Body of pancreas (tissue), 4 donors: Measurements from ENCODE around the gene GORASP2. TPM values are rescaled to one million over a fixed set of nuclear protein-coding genes. Genes with fewer than 3 reads are reported as not detected.

Experiments
- ATAC-seq: fragments of 150-250 bp; one replicate; pipeline ENCODE4 v1.9.1; 2016
- DNase-seq, 4 donors: peaks; one replicate each; pipeline ENCODE4 v3.0.0-alpha.2; 2019
- H3K27ac ChIP-seq, 4 donors: fragments of 200-600 bp; sonication (generic); 1 replicate in 3 of 4; 2 replicates in 1 of 4; pipeline versions ENCODE4 v1.5.1 to v1.6.1; 2016 to 2019; ENCODE audit warnings: mild to moderate bottlenecking in 1 of 4, mixed read lengths in 1 of 4, moderate library complexity in 1 of 4
- H3K27me3 ChIP-seq, 2 donors: fragments of 200-600 bp; sonication (generic); one replicate each; pipeline ENCODE4 v1.6.0; 2016; ENCODE audit warnings: mild to moderate bottlenecking in 1 of 2
- H3K36me3 ChIP-seq, 2 donors: fragments of 200-600 bp; sonication (generic); replicated peaks in 1 of 2; 2 replicates each; pipeline ENCODE4 v1.5.1; 2016; ENCODE audit warnings: low read depth in 2 of 2; ENCODE audit not compliant: insufficient read depth in 1 of 2
- H3K4me1 ChIP-seq: fragments of 200-600 bp; sonication (generic); one replicate; pipeline ENCODE4 v1.6.0; 2016
- H3K4me3 ChIP-seq, 2 donors: fragments of 200-600 bp; sonication (generic); 1 replicate in 1 of 2; 2 replicates in 1 of 2; pipeline ENCODE4 v1.5.1; 2016 to 2019
- H3K9me3 ChIP-seq, 3 donors: fragments of 200-600 bp; sonication (generic); 1 replicate in 2 of 3; 2 replicates in 1 of 3; pipeline ENCODE4 v1.5.1; 2016
- CTCF ChIP-seq, 7 experiments: fragments of 450-650 bp in 4 of 7; fragments of 200-600 bp in 3 of 7; sonication (generic) in 3 of 7; IDR thresholded peaks; one replicate each; pipeline ENCODE4 v1.5.1; 2016 to 2019; ENCODE audit warnings: antibody characterized with exemption in 7 of 7
- POLR2A ChIP-seq, 3 donors: fragments of 450-650 bp; IDR thresholded peaks; one replicate each; pipeline ENCODE4 v1.6.1; 2016; ENCODE audit warnings: antibody characterized with exemption in 3 of 3, mild to moderate bottlenecking in 2 of 3
- WGBS, 2 donors: methylation state at CpG; one replicate each; pipeline ENCODE4 v1.1.5; 2017; 5-methylcytosine and 5-hydroxymethylcytosine counted together
- intact Hi-C: fragments of 100-400 bp; cut with DNase I; formaldehyde crosslinking; loops from one replicate; pipeline ENCODE4 v1.15.1; 2023
- total RNA-seq, 2 donors: library from RNA; depleted of rRNA; stranded (reverse); fragments of >200 nt; gene quantifications; one replicate each; pipeline ENCODE4 v1.1.0, GENCODE V29; 2016

GORASP2 gene
- total RNA-seq, 2 donors from 2014 or later = 44.4 to 65.6 TPM

DNA sequence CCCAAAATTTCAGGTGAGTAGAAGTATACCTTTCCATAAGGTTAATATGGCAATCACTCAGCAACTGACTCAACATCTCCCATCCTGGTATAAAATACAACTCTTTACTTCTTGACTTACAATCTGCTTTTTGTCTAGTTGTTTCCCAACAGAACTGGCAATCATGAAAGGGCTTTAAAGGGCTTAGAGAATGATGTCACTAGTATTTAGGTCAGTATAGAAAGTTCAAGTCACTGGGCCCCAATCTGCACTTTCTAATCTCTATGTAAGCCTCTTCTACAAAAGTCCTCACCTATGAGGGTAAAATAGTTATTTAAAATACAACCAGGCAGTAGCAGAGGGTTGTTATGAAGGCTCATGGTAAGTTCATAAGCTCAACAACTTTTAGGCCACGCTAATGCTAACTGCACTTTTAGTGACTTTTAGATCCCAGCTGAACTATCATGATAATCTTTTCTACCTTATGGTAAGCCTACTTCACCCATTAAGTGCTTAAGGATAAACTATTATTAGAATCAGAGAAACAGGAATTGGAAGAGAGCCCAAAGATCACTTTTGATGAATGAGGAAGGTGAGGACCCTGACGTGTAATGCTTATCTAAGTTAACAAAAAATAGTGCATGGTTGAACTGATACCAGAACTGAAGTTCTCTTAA lies 79.6 kb downstream of the GORASP2 start:
- Histone ChIP-seq H3K4me3 (no peak overlapping the region), H3K27ac (no peak overlapping the region), H3K9me3 (no peaks in the 10 kb centered on the region), H3K4me1 (no peaks in the 10 kb centered on the region), H3K27me3 (no peaks in the 10 kb centered on the region), H3K36me3 (peaks cover 0 to 12% of the 10 kb centered on the region in 2 donors)
- no peak for ATAC-seq
- TF ChIP-seq CTCF (IDR thresholded peaks at IDR 0.05) (no peak), POLR2A (IDR thresholded peaks at IDR 0.05) (no peak)
- 52 to 56% methylated on average over 2 of the region's 2 CpGs for WGBS, 2 donors
- intact Hi-C loops = no loop called here
- no peak for DNase-seq

DNA sequence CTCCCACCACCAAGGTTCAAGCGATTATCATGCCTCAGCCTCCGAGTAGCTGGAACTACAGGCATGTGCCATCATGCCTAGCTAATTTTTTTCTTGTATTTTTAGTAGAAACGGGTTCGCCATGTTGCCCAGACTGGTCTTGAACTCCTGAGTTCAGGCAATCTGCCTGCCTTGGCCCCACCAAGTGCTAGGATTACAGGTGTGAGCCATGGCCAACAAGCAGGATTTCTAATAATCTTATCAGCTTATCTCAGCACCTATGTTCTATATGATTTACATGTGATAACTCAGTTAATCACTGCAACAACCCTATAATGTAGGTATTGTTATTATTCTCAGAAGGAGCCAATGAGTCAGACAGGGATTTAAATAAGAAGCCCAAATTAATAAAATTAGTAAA lies 80.3 kb downstream of the GORASP2 start:
- Histone ChIP-seq H3K27me3 (no peaks in the 10 kb centered on the region), H3K27ac (no peak overlapping the region), H3K36me3 (peaks cover 0 to 9% of the 10 kb centered on the region in 2 donors), H3K4me1 (no peaks in the 10 kb centered on the region), H3K9me3 (no peaks in the 10 kb centered on the region), H3K4me3 (no peak overlapping the region)
- WGBS, 2 donors = 88 to 100% methylated on average over 4 of the region's 4 CpGs
- DNase-seq (no peak), ATAC-seq (no peak)
- no peak for TF ChIP-seq POLR2A (IDR thresholded peaks at IDR 0.05)
- TF ChIP-seq CTCF (IDR thresholded peaks at IDR 0.05) = no peak
- intact Hi-C loops = no loop called here

- no peak overlapping the region for H3K27ac ChIP-seq
- no peaks in the 10 kb centered on the region for H3K9me3 ChIP-seq
- H3K4me1 ChIP-seq = no peaks in the 10 kb centered on the region
- H3K4me3 ChIP-seq = no peak overlapping the region
- no peak for ATAC-seq
- intact Hi-C loops = no loop called here
- whole genome bisulfite sequencing, 2 donors = 46 to 96% methylated on average over 1 of the region's 1 CpG
- no peaks in the 10 kb centered on the region for H3K27me3 ChIP-seq
- no peaks in the 10 kb centered on the region for H3K36me3 ChIP-seq
- no peak for DNase-seq
- no peak for TF ChIP-seq CTCF (IDR thresholded peaks at IDR 0.05)
- no peak for TF ChIP-seq POLR2A (IDR thresholded peaks at IDR 0.05)
Measured at GRCh38 chr2:171013851-171014250, 84.8 kb downstream of the GORASP2 start.

- intact Hi-C loops = no loop called here
- 94 to 95% methylated on average over 9 of the region's 9 CpGs for WGBS, 2 donors
- H3K36me3 ChIP-seq = no peaks in the 10 kb centered on the region
- H3K4me3 ChIP-seq = no peak overlapping the region
- H3K4me1 ChIP-seq = no peaks in the 10 kb centered on the region
- no peak overlapping the region for H3K27ac ChIP-seq
- ATAC-seq = no peak
- no peaks in the 10 kb centered on the region for H3K27me3 ChIP-seq
- no peaks in the 10 kb centered on the region for H3K9me3 ChIP-seq
- no peak for DNase-seq
- TF ChIP-seq POLR2A (IDR thresholded peaks at IDR 0.05) (no peak), CTCF (IDR thresholded peaks at IDR 0.05) (no peak)
Measured at GRCh38 chr2:171016125-171016524, 87.1 kb downstream of the GORASP2 start.

Other genes starting within 250 kb of the GORASP2 start
- gene SP5, start 213.9 kb upstream of the GORASP2 start, total RNA-seq = under 1 TPM in 1 of 2 donors, not detected in 1; 0.78 TPM
- gene ERICH2, start 158.9 kb upstream of the GORASP2 start, total RNA-seq = not detected
- not detected for gene GAD1, start 112.4 kb upstream of the GORASP2 start, total RNA-seq
- 10 to 100 TPM; 31.9 to 48.1 TPM for gene TLK1, start 231.6 kb downstream of the GORASP2 start, total RNA-seq